Mesendoderm (in vitro differentiated cells): Measurements from ENCODE around the gene VDR.

Experiments
- DNase-seq: peaks from one replicate; pipeline ENCODE4 v3.0.0; 2013
- H2AK5ac ChIP-seq: 2 replicates; pipeline ENCODE4 v1.6.1; 2013; ENCODE audit warnings: low read length, inconsistent platforms
- H2BK120ac ChIP-seq: 2 replicates; pipeline ENCODE4 v1.6.1; 2013; ENCODE audit warnings: low read depth, mild to moderate bottlenecking, low read length, moderate library complexity, mixed read lengths
- H2BK15ac ChIP-seq: replicated peaks from 2 replicates; pipeline ENCODE4 v1.6.1; 2013; ENCODE audit warnings: low read depth, mild to moderate bottlenecking, moderate library complexity
- H2BK5ac ChIP-seq: 2 replicates; pipeline ENCODE4 v1.6.1; 2013; ENCODE audit warnings: low read length, inconsistent platforms
- H3K18ac ChIP-seq: 2 replicates; pipeline ENCODE4 v1.6.1; 2013; ENCODE audit warnings: mild to moderate bottlenecking, low read length, mixed read lengths
- H3K23ac ChIP-seq: one replicate; pipeline ENCODE4 v1.6.1; 2013; ENCODE audit warnings: low read length
- H3K27ac ChIP-seq: 2 replicates; pipeline ENCODE4 v1.5.1; 2013; ENCODE audit warnings: low read depth, mild to moderate bottlenecking, inconsistent platforms, low read length, moderate library complexity
- H3K27me3 ChIP-seq: 2 replicates; pipeline ENCODE4 v1.6.1; 2013; ENCODE audit warnings: low read length, control low read depth, mild to moderate bottlenecking, inconsistent platforms; ENCODE audit not compliant: insufficient read depth, poor library complexity
- H3K36me3 ChIP-seq: 2 replicates; pipeline ENCODE4 v1.6.1; 2013; ENCODE audit warnings: low read length, inconsistent platforms; ENCODE audit not compliant: control insufficient read depth, insufficient read depth
- H3K4ac ChIP-seq: one replicate; pipeline ENCODE4 v1.6.1; 2013; ENCODE audit warnings: low read depth, mild to moderate bottlenecking, low read length, moderate library complexity
- H3K4me1 ChIP-seq: 2 replicates; pipeline ENCODE4 v1.6.1; 2013; ENCODE audit warnings: low read depth, low read length, inconsistent platforms; ENCODE audit not compliant: control insufficient read depth
- H3K4me2 ChIP-seq: 2 replicates; pipeline ENCODE4 v1.6.1; 2013; ENCODE audit warnings: low read length
- H3K4me3 ChIP-seq: 2 replicates; pipeline ENCODE4 v1.5.1; 2013; ENCODE audit warnings: mild to moderate bottlenecking, low read length
- H3K56ac ChIP-seq: one replicate; pipeline ENCODE4 v1.6.1; 2013; ENCODE audit warnings: low read length
- H3K79me1 ChIP-seq: 2 replicates; pipeline ENCODE4 v1.6.1; 2013; ENCODE audit warnings: low read length, inconsistent platforms
- H3K79me2 ChIP-seq: 2 replicates; pipeline ENCODE4 v1.6.1; 2013; ENCODE audit warnings: mild to moderate bottlenecking, low read length; ENCODE audit not compliant: control insufficient read depth, insufficient read depth
- H3K9ac ChIP-seq: 2 replicates; pipeline ENCODE4 v1.6.1; 2013; ENCODE audit warnings: low read length, inconsistent platforms
- H4K5ac ChIP-seq: one replicate; pipeline ENCODE4 v1.6.1; 2013; ENCODE audit warnings: low read length
- H4K8ac ChIP-seq: one replicate; pipeline ENCODE4 v1.6.1; 2013; ENCODE audit warnings: low read depth, mild to moderate bottlenecking, control low read depth, low read length, moderate library complexity
- WGBS: extraction: QIAGEN DNeasy Blood & Tissue Kit; methylation state at CpG from one replicate; pipeline ENCODE4 v1.1.7; 2013; ENCODE audit warnings: low lambda C conversion rate, missing lambda C conversion rate; ENCODE audit not compliant: insufficient coverage; ENCODE audit errors: extremely low coverage; 5-methylcytosine and 5-hydroxymethylcytosine counted together

VDR gene

DNA sequence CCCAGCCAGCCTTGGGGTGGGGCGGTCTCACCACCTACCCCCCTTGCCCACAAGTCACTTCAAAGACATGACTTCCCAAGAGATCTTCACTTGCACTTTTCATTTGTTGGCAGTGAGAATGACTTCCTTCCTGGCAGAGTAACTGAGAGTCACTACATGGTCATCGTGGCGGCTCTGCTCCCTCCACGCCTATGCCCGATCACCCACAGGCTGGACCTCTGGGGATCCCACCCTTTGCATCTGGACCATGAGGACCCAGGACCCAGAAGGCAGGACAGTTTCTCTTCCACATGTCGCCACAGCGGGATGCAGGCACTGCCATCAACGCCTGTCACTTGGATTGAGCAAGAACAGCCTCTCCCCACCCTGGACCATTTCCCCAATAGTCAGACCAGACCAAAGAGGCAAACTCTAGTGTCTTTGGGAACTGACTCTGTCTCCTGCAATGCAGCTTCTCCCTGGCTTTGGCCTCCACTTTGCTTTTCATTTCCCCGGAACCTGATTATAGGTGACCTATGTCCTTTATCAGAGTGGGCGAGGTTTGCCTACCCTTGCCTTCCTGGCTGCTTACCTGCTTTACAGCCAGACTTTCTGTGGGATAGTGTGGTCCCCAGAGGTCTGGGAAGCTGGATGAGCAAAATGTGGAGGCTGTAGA, 3.6 kb downstream of the VDR start:
- Histone ChIP-seq H4K8ac (no peak overlapping the region), H3K79me2 (no peaks in the 10 kb centered on the region), H3K4ac (no peak overlapping the region), H3K4me3 (no peak overlapping the region), H2BK5ac (no peak overlapping the region), H3K18ac (no peak overlapping the region), H3K79me1 (no peaks in the 10 kb centered on the region), H4K5ac (no peak overlapping the region), H3K23ac (no peak overlapping the region), H3K27ac (no peak overlapping the region), H3K9ac (no peak overlapping the region), H3K36me3 (no peaks in the 10 kb centered on the region), H2AK5ac (no peak overlapping the region), H3K27me3 (peaks cover 12% of the 10 kb centered on the region), H2BK120ac (no peak overlapping the region), H3K4me2 (no peak overlapping the region), H2BK15ac (no peak overlapping the region), H3K56ac (no peak overlapping the region), H3K4me1 (no peaks in the 10 kb centered on the region)
- no CpG with 5 or more reads among the region's 10 CpGs for WGBS
- DNase-seq = no peak

- Histone ChIP-seq H3K79me2 (no peaks in the 10 kb centered on the region), H2BK5ac (no peak overlapping the region), H2AK5ac (no peak overlapping the region), H3K4me1 (no peaks in the 10 kb centered on the region), H4K8ac (no peak overlapping the region), H3K23ac (no peak overlapping the region), H3K79me1 (no peaks in the 10 kb centered on the region), H3K9ac (no peak overlapping the region), H3K4me2 (no peak overlapping the region), H3K56ac (no peak overlapping the region), H2BK15ac (no peak overlapping the region), H2BK120ac (no peak overlapping the region), H3K4me3 (no peak overlapping the region), H4K5ac (no peak overlapping the region), H3K18ac (no peak overlapping the region), H3K27ac (no peak overlapping the region), H3K27me3 (peaks cover 7% of the 10 kb centered on the region), H3K36me3 (no peaks in the 10 kb centered on the region), H3K4ac (no peak overlapping the region)
- WGBS = no CpG with 5 or more reads among the region's 8 CpGs
- DNase-seq = peak; percentile 88
These were observed 4.4 kb downstream of the VDR start for GRCh38 chr12:47900131-47901062.

- no peaks in the 10 kb centered on the region for H3K4me1 ChIP-seq
- no peak overlapping the region for H2AK5ac ChIP-seq
- no peak overlapping the region for H3K56ac ChIP-seq
- H2BK5ac ChIP-seq = no peak overlapping the region
- H2BK120ac ChIP-seq = no peak overlapping the region
- no peak overlapping the region for H3K18ac ChIP-seq
- H3K27ac ChIP-seq = no peak overlapping the region
- no peaks in the 10 kb centered on the region for H3K36me3 ChIP-seq
- no peak overlapping the region for H3K9ac ChIP-seq
- H3K4me2 ChIP-seq = no peak overlapping the region
- H3K4me3 ChIP-seq = no peak overlapping the region
- H4K5ac ChIP-seq = no peak overlapping the region
- H3K27me3 ChIP-seq = peaks cover 7% of the 10 kb centered on the region
- no CpG with 5 or more reads among the region's 5 CpGs for WGBS
- no peak overlapping the region for H2BK15ac ChIP-seq
- H3K4ac ChIP-seq = no peak overlapping the region
- H3K79me1 ChIP-seq = no peaks in the 10 kb centered on the region
- no peak for DNase-seq
- H3K79me2 ChIP-seq = no peaks in the 10 kb centered on the region
- no peak overlapping the region for H4K8ac ChIP-seq
- H3K23ac ChIP-seq = no peak overlapping the region
These were observed 5.3 kb downstream of the VDR start for GRCh38 chr12:47899466-47899865.

DNA sequence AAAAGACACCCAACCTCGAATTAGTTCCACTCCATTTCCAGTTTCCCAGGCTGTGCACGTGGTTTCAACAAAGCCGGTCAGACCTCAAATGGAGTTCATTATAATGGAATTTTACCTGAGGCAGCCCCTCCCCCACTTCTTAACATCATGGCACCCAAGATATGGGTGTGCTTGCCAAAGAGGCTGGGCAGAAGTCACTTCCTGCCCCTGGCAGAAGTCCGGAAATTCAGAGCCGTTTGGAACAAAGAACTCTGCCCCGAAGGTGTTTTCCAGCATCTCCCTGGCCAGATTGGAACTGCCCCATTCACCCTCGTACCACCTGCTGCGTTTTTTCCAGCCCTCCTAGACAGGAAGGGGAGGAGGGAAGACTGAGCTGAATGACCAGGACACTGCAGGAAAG, 8.2 kb downstream of the VDR start:
- Histone ChIP-seq H3K4me2 (no peak overlapping the region), H3K18ac (no peak overlapping the region), H4K8ac (no peak overlapping the region), H3K23ac (no peak overlapping the region), H3K9ac (no peak overlapping the region), H2BK5ac (no peak overlapping the region), H3K79me2 (no peaks in the 10 kb centered on the region), H3K56ac (no peak overlapping the region), H3K27ac (no peak overlapping the region), H4K5ac (no peak overlapping the region), H3K4ac (no peak overlapping the region), H3K27me3 (no peaks in the 10 kb centered on the region), H2AK5ac (no peak overlapping the region), H3K4me3 (no peak overlapping the region), H3K79me1 (no peaks in the 10 kb centered on the region), H2BK15ac (no peak overlapping the region), H3K4me1 (no peaks in the 10 kb centered on the region), H2BK120ac (no peak overlapping the region), H3K36me3 (no peaks in the 10 kb centered on the region)
- no CpG with 5 or more reads among the region's 8 CpGs for WGBS
- no peak for DNase-seq

- Histone ChIP-seq H3K4ac (no peak overlapping the region), H3K18ac (no peak overlapping the region), H3K79me1 (no peaks in the 10 kb centered on the region), H3K27ac (no peak overlapping the region), H3K23ac (peak overlapping the region; percentile 76), H3K4me1 (no peaks in the 10 kb centered on the region), H3K4me3 (no peak overlapping the region), H3K36me3 (no peaks in the 10 kb centered on the region), H3K4me2 (no peak overlapping the region), H4K5ac (no peak overlapping the region), H3K56ac (no peak overlapping the region), H4K8ac (no peak overlapping the region), H3K79me2 (no peaks in the 10 kb centered on the region), H3K9ac (no peak overlapping the region), H2BK15ac (no peak overlapping the region), H2BK120ac (no peak overlapping the region), H2AK5ac (no peak overlapping the region), H2BK5ac (no peak overlapping the region), H3K27me3 (no peaks in the 10 kb centered on the region)
- DNase-seq = no peak
- no CpG with 5 or more reads among the region's 4 CpGs for WGBS
These were observed 8.8 kb downstream of the VDR start for GRCh38 chr12:47896022-47896421.
